Measurements from ENCODE around the gene SUSD2. TPM values are rescaled to one million over a fixed set of nuclear protein-coding genes. Genes with fewer than 3 reads are reported as not detected.
"Not testable (repeated sequence)": the region's sequence is repeated elsewhere in the genome, so short reads cannot be mapped to it uniquely, and the experiment has no call there.

SUSD2 gene
- polyA plus RNA-seq, 1 experiment, result 0.63 TPM

GRCh38 chr22:24209016-24209415, 27.7 kb downstream of the SUSD2 start:
- Histone ChIP-seq H3K4me3 (ENCODE audit: low read depth, low read length) (no peak overlapping the region), H3K27ac (ENCODE audit: low read depth, low read length) (no peak overlapping the region), H3K9me3 (ENCODE audit: control insufficient read depth, insufficient read depth, low read length) (peaks cover 3% of the 10 kb centered on the region; the same call in 1 of the 2 replicates), H3K27me3 (ENCODE audit: control insufficient read depth, insufficient read depth, low read length) (no peaks in the 10 kb centered on the region)
- ChIA-PET POLR2A (no interaction called here), CTCF (interaction anchor here (0.6 to 1.1 kb wide), 3 partner anchors 19 to 25 kb away, joined by 3 to 4 read pairs (median 3); no protein-coding TSS in a partner anchor)
- TF ChIP-seq CTCF (IDR thresholded peaks at IDR 0.05; ENCODE audit: low read depth, low read length), result no peak
- no peak for DNase-seq (ENCODE audit: low read depth, low spot score)

- TF ChIP-seq CTCF (IDR thresholded peaks at IDR 0.05; ENCODE audit: low read depth, low read length), result no peak
- CTCF ChIA-PET, result no interaction called here
- POLR2A ChIA-PET, result no interaction called here
- Histone ChIP-seq H3K4me3 (ENCODE audit: low read depth, low read length) (no peak overlapping the region), H3K9me3 (ENCODE audit: control insufficient read depth, insufficient read depth, low read length) (peaks cover 2% of the 10 kb centered on the region; the same call in 1 of the 2 replicates), H3K27me3 (ENCODE audit: control insufficient read depth, insufficient read depth, low read length) (no peaks in the 10 kb centered on the region), H3K27ac (ENCODE audit: low read depth, low read length) (no peak overlapping the region)
- DNase-seq (ENCODE audit: low read depth, low spot score), result no peak
Observed at GRCh38 chr22:24209687-24210086, 28.4 kb downstream of the SUSD2 start.

DNA sequence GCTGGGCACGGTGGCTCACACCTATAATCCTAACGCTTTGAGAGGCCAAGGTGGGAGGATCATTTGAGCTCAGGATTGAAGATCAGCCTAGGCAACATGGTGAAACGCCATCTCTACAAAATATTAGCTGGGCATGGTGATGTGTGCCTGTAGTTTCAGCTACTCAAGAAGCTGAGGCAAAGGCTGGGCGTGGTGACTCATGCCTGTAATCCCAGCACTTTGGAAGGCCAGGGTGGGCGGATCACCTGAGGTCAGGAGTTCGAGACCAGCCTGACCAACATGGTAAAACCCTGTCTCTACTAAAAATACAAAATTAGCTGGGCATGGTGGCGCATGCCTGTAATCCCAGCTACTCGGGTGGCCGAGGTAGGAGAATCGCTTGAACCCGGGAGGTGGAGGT, 29.1 kb downstream of the SUSD2 start:
- H3K27ac ChIP-seq (ENCODE audit: low read depth, low read length); H3K4me3 ChIP-seq (ENCODE audit: low read depth, low read length); POLR2A ChIA-PET; H3K9me3 ChIP-seq (ENCODE audit: control insufficient read depth, insufficient read depth, low read length); H3K27me3 ChIP-seq (ENCODE audit: control insufficient read depth, insufficient read depth, low read length); DNase-seq (ENCODE audit: low read depth, low spot score); CTCF ChIA-PET: not testable (repeated sequence)

DNA sequence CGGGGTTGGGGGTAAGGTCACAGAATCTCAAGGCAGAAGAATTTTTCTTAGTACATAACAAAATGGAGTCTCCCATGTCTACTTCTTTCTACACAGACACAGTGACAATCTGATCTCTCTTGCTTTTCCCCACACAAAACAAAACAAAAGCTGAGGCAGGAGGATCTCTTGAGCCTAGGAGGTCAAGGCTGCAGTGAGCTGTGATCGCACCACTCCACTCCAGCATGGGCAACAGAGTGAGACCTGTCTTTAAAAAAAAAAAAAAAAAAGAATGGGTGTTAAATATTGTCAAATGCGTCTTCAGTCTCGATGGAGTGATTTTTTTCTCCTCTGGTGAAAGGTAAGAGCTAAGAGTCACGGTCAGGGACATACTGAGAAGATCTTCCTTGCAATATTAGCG, 30.4 kb downstream of the SUSD2 start:
- POLR2A ChIA-PET; H3K27ac ChIP-seq (ENCODE audit: low read depth, low read length); H3K27me3 ChIP-seq (ENCODE audit: control insufficient read depth, insufficient read depth, low read length); H3K9me3 ChIP-seq (ENCODE audit: control insufficient read depth, insufficient read depth, low read length); H3K4me3 ChIP-seq (ENCODE audit: low read depth, low read length); DNase-seq (ENCODE audit: low read depth, low spot score): not testable (repeated sequence)
- CTCF ChIA-PET, result interaction anchor here (0.7 kb wide), 1 partner anchor 673 kb away, joined by 3 read pairs; no protein-coding TSS in a partner anchor

GRCh38 chr22:24213111-24213510, 31.8 kb downstream of the SUSD2 start:
- H3K27me3 ChIP-seq (ENCODE audit: control insufficient read depth, insufficient read depth, low read length); H3K27ac ChIP-seq (ENCODE audit: low read depth, low read length); H3K4me3 ChIP-seq (ENCODE audit: low read depth, low read length); CTCF ChIA-PET; DNase-seq (ENCODE audit: low read depth, low spot score); H3K9me3 ChIP-seq (ENCODE audit: control insufficient read depth, insufficient read depth, low read length); POLR2A ChIA-PET: not testable (repeated sequence)

DNA sequence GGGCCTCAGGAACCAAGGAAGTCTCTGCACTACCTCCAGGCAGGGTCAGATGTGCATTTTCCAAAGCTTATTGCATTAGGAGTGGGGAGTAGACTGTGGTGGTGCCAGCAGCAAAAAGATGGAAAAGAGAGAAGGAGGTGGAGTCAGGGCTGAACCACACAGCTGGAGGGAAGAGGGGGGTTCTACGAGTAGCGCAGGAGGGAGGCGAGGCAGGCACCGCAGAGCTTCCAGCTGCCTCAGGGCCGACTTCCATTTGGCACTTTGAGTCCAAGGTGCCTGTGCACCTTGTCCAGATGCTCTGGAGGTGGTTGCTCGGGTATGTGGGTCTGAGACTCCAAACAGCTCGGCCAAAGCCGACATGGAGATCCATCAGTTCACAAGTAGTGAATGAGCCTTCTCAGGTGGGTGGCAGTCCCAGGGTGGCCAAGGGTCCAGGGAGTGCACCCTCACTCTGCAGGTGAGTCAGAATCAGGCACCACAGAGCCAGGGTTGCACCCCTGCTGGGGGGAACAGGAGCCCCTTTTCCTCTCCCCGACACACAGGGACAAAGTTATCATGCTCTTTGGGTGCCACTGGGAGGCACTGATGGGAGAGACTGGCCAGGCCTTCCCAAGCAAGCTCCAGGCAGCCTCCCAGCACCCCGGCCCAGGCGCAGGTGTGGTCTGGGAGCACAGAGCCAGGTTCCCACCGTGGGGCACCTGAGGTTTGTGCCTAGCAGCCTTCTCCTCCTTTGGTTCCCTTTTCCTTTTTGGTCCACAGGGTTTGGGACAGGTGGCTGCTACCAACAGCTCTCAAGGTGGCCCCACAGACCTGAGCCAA, 33.4 kb downstream of the SUSD2 start:
- POLR2A ChIA-PET, result no interaction called here
- H3K27ac ChIP-seq (ENCODE audit: low read depth, low read length), result no peak overlapping the region
- TF ChIP-seq CTCF (IDR thresholded peaks at IDR 0.05; ENCODE audit: low read depth, low read length), result no peak
- peaks cover 7% of the 10 kb centered on the region for H3K9me3 ChIP-seq (ENCODE audit: control insufficient read depth, insufficient read depth, low read length)
- CTCF ChIA-PET, result interaction anchor here (1.0 kb wide), 1 partner anchor 20 kb away, joined by 3 read pairs; no protein-coding TSS in a partner anchor
- DNase-seq (ENCODE audit: low read depth, low spot score), result no peak
- H3K27me3 ChIP-seq (ENCODE audit: control insufficient read depth, insufficient read depth, low read length), result no peaks in the 10 kb centered on the region
- no peak overlapping the region for H3K4me3 ChIP-seq (ENCODE audit: low read depth, low read length)

Data from AG04450 (cell line).